Adrenal gland (tissue), 5 donors: ENCODE results near the gene MAP2K5.

Source experiments
- CTCF ChIP-seq, 6 experiments: fragments of 450-650 bp in 4 of 6; fragments of 200-600 bp in 2 of 6; sonication (generic) in 1 of 6; IDR thresholded peaks; 1 replicate in 5 of 6; 2 replicates in 1 of 6; pipeline versions ENCODE4 v1.5.1 to v1.8.0; 2016 to 2021; ENCODE audit warnings: antibody characterized with exemption in 6 of 6, mild to moderate bottlenecking in 2 of 6, moderate library complexity in 1 of 6
- POLR2A ChIP-seq, 2 donors: fragments of 450-650 bp; IDR thresholded peaks; one replicate each; pipeline ENCODE4 v1.6.1; 2017; ENCODE audit warnings: antibody characterized with exemption in 2 of 2, mild to moderate bottlenecking in 2 of 2, moderate library complexity in 1 of 2
- donor health status: DM: no; HTN: no; CAD: no.

GRCh38 chr15:67777773-67778172, 235.3 kb downstream of the MAP2K5 start:
- TF ChIP-seq CTCF (IDR thresholded peaks at IDR 0.05) (no peak), POLR2A (IDR thresholded peaks at IDR 0.05) (no peak)
